ENCODE results near the gene EGLN1. TPM values are rescaled to one million over a fixed set of nuclear protein-coding genes. Genes with fewer than 3 reads are reported as not detected.
A peak's percentile ranks its signal among the peaks of the same experiment; 100 is the strongest.
"Not testable (repeated sequence)": the region's sequence is repeated elsewhere in the genome, so short reads cannot be mapped to it uniquely, and the experiment has no call there.

Gene EGLN1
- total and polyA plus RNA-seq, 7 experiments from 2014 or later: 13.6 to 38.9 (median 21.9) TPM

- H3K4me3 Mint-ChIP-seq: peak overlapping the region in 3 of 10 donors; percentile 10 to 38 (median 16)
- Histone ChIP-seq H3K4me3 (ENCODE audit: low read length) (no peak overlapping the region), H3K27me3 (ENCODE audit: control insufficient read depth in 2 of 2, insufficient read depth in 2 of 2, low read length in 2 of 2) (peaks cover 12 to 13% of the 10 kb centered on the region in 2 donors), H3K36me3 (ENCODE audit: control insufficient read depth in 2 of 3, insufficient read depth in 3 of 3, low read length in 3 of 3) (no peaks in the 10 kb centered on the region), H3K27ac (ENCODE audit: low read depth, low read length) (no peak overlapping the region), H3K4me1 (ENCODE audit: control insufficient read depth in 2 of 2, insufficient read depth in 2 of 2, low read length in 2 of 2) (peaks cover 8 to 18% of the 10 kb centered on the region in 2 donors), H3K9me3 (ENCODE audit: control insufficient read depth in 2 of 3, low read length in 3 of 3) (peaks cover 0 to 5% (median 0%) of the 10 kb centered on the region in 3 experiments)
- POLR2A ChIA-PET: no interaction called here
- DNase-seq (peak in 8 of 9 donors; percentile 43 to 71 (median 60)), ATAC-seq (peak; percentile 93)
- peaks cover 0 to 10% (median 4%) of the 10 kb centered on the region in 5 donors for H3K36me3 Mint-ChIP-seq
- CTCF ChIA-PET: no interaction called here
- peaks cover 64 to 81% (median 71%) of the 10 kb centered on the region in 5 donors for H3K27me3 Mint-ChIP-seq
- intact Hi-C loops (cut with micrococcal nuclease): loop anchor here (1.0 to 2.0 kb wide), 3 partner anchors 38 to 68 kb away; partner anchors contain the start of genes TSNAX (in 2 of the 2) and EGLN1 (in 1 of the 2)
- H3K27ac Mint-ChIP-seq: peak overlapping the region in 2 of 9 donors; percentile 5 to 71
- H3K9me3 Mint-ChIP-seq: peaks cover 4 to 44% (median 20%) of the 10 kb centered on the region in 11 donors
- H3K4me1 Mint-ChIP-seq: peaks cover 10 to 29% (median 16%) of the 10 kb centered on the region in 7 donors
Measured at GRCh38 chr1:231460614-231461013, 38.5 kb upstream of the EGLN1 start.

DNA sequence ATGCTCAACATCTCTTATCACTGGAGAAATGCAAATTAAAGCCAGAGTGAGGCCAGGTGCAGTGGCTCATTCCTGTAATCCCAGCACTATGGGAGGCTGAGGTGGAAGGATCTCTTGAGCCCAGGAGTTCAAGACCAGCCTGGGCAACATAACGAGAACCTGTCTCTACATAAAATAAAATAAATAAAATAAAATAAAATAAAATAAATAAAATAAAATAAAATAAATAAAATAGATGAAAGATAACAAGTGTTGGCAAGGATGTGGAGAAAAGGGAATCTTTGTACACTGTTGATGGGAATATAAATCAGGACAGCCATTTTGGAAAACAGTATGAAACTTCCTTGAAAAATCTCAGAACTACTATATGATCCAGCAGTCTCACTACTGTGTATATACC is 37.4 kb upstream of the EGLN1 start:
- H3K4me3 ChIP-seq (ENCODE audit: low read length); H3K36me3 Mint-ChIP-seq; H3K36me3 ChIP-seq (ENCODE audit: control insufficient read depth in 2 of 3, insufficient read depth in 3 of 3, low read length in 3 of 3); intact Hi-C loops (cut with micrococcal nuclease); H3K4me3 Mint-ChIP-seq; H3K27ac ChIP-seq (ENCODE audit: low read depth, low read length); H3K9me3 ChIP-seq (ENCODE audit: control insufficient read depth in 2 of 3, low read length in 3 of 3); POLR2A ChIA-PET; CTCF ChIA-PET; H3K27ac Mint-ChIP-seq; ATAC-seq; DNase-seq: not testable (repeated sequence)
- H3K27me3 ChIP-seq (ENCODE audit: control insufficient read depth in 2 of 2, insufficient read depth in 2 of 2, low read length in 2 of 2): peaks cover 12 to 13% of the 10 kb centered on the region in 2 donors
- H3K27me3 Mint-ChIP-seq: peaks cover 64 to 80% (median 71%) of the 10 kb centered on the region in 5 donors
- peaks cover 8 to 18% of the 10 kb centered on the region in 2 donors for H3K4me1 ChIP-seq (ENCODE audit: control insufficient read depth in 2 of 2, insufficient read depth in 2 of 2, low read length in 2 of 2)
- peaks cover 10 to 21% (median 16%) of the 10 kb centered on the region in 7 donors for H3K4me1 Mint-ChIP-seq
- peaks cover 4 to 42% (median 21%) of the 10 kb centered on the region in 11 donors for H3K9me3 Mint-ChIP-seq

- peaks cover 10 to 18% (median 16%) of the 10 kb centered on the region in 7 donors for H3K4me1 Mint-ChIP-seq
- H3K4me3 ChIP-seq (ENCODE audit: low read length); H3K36me3 ChIP-seq (ENCODE audit: control insufficient read depth in 2 of 3, insufficient read depth in 3 of 3, low read length in 3 of 3); H3K4me3 Mint-ChIP-seq; POLR2A ChIA-PET; ATAC-seq; H3K36me3 Mint-ChIP-seq; H3K27ac ChIP-seq (ENCODE audit: low read depth, low read length); CTCF ChIA-PET; intact Hi-C loops (cut with micrococcal nuclease); H3K27ac Mint-ChIP-seq; H3K9me3 ChIP-seq (ENCODE audit: control insufficient read depth in 2 of 3, low read length in 3 of 3); DNase-seq: not testable (repeated sequence)
- H3K4me1 ChIP-seq (ENCODE audit: control insufficient read depth in 2 of 2, insufficient read depth in 2 of 2, low read length in 2 of 2): peaks cover 8 to 18% of the 10 kb centered on the region in 2 donors
- peaks cover 0 to 38% (median 18%) of the 10 kb centered on the region in 11 donors for H3K9me3 Mint-ChIP-seq
- peaks cover 56 to 72% (median 62%) of the 10 kb centered on the region in 5 donors for H3K27me3 Mint-ChIP-seq
- peaks cover 11 to 12% of the 10 kb centered on the region in 2 donors for H3K27me3 ChIP-seq (ENCODE audit: control insufficient read depth in 2 of 2, insufficient read depth in 2 of 2, low read length in 2 of 2)
Measured at GRCh38 chr1:231457956-231458355, 35.9 kb upstream of the EGLN1 start.

- H3K4me3 ChIP-seq (ENCODE audit: low read length); H3K4me1 ChIP-seq (ENCODE audit: control insufficient read depth in 2 of 2, insufficient read depth in 2 of 2, low read length in 2 of 2); H3K27ac ChIP-seq (ENCODE audit: low read depth, low read length); ATAC-seq; CTCF ChIA-PET; DNase-seq; H3K4me3 Mint-ChIP-seq; H3K27ac Mint-ChIP-seq; intact Hi-C loops (cut with micrococcal nuclease); H3K36me3 ChIP-seq (ENCODE audit: control insufficient read depth in 2 of 3, insufficient read depth in 3 of 3, low read length in 3 of 3); H3K4me1 Mint-ChIP-seq; H3K27me3 ChIP-seq (ENCODE audit: control insufficient read depth in 2 of 2, insufficient read depth in 2 of 2, low read length in 2 of 2); POLR2A ChIA-PET; H3K9me3 ChIP-seq (ENCODE audit: control insufficient read depth in 2 of 3, low read length in 3 of 3): not testable (repeated sequence)
- peaks cover 0 to 50% (median 26%) of the 10 kb centered on the region in 11 donors for H3K9me3 Mint-ChIP-seq
- H3K27me3 Mint-ChIP-seq: peaks cover 67 to 79% (median 73%) of the 10 kb centered on the region in 5 donors
- peaks cover 0 to 17% (median 4%) of the 10 kb centered on the region in 5 donors for H3K36me3 Mint-ChIP-seq
Measured at GRCh38 chr1:231454133-231454532, 32.0 kb upstream of the EGLN1 start.

DNA sequence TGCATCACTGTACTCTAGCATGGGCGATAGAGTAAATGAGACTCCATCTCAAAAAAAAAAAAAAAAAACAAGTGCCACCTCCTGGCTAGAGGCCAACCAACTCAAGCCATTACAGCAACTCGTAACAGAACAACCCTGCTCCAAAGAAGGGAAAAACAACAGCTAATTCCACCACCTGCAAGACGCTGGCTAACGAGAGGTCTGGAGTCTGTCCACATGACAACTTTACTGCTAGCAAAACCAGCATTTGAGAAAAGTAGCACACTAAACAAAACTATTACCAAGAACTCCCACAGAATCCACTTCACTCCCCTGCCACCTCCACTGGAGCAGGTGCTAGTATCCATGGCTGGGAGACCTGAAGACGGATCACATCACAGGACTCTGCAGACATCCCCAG is 24.1 kb upstream of the EGLN1 start:
- no peaks in the 10 kb centered on the region for H3K9me3 ChIP-seq (ENCODE audit: control insufficient read depth in 2 of 3, low read length in 3 of 3)
- Mint-ChIP-seq H3K27ac (no peak overlapping the region), H3K4me1 (no peaks in the 10 kb centered on the region), H3K4me3 (no peak overlapping the region), H3K27me3 (peaks cover 52 to 73% (median 71%) of the 10 kb centered on the region in 5 donors), H3K9me3 (peaks cover 2 to 44% (median 23%) of the 10 kb centered on the region in 11 donors), H3K36me3 (peaks cover 2 to 25% (median 10%) of the 10 kb centered on the region in 5 donors)
- ChIA-PET POLR2A (no interaction called here), CTCF (no interaction called here)
- DNase-seq (no peak), ATAC-seq (no peak)
- no peak overlapping the region for H3K27ac ChIP-seq (ENCODE audit: low read depth, low read length)
- no peaks in the 10 kb centered on the region for H3K4me1 ChIP-seq (ENCODE audit: control insufficient read depth in 2 of 2, insufficient read depth in 2 of 2, low read length in 2 of 2)
- H3K4me3 ChIP-seq (ENCODE audit: low read length): no peak overlapping the region
- intact Hi-C loops (cut with micrococcal nuclease): no loop called here
- no peaks in the 10 kb centered on the region for H3K27me3 ChIP-seq (ENCODE audit: control insufficient read depth in 2 of 2, insufficient read depth in 2 of 2, low read length in 2 of 2)
- no peaks in the 10 kb centered on the region for H3K36me3 ChIP-seq (ENCODE audit: control insufficient read depth in 2 of 3, insufficient read depth in 3 of 3, low read length in 3 of 3)

DNA sequence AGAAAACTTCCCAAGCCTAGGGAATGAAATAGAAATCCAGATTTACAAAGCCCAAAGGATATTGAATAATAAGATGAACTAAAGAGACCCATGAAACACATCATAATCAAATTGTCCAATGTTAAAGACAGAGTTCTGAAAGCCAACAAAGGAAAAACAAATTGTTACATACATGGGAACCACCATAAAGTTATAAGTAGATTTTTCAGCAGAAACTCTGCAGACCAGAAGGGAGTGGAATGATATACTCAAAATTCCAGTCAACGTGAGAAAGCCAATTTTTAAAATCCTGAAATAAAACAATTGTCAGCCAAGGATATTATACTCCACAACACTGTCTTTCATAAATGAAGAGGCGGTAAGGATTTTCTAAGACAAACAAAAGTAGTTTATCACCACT is 22.0 kb upstream of the EGLN1 start:
- POLR2A ChIA-PET: no interaction called here
- H3K4me3 ChIP-seq (ENCODE audit: low read length): no peak overlapping the region
- H3K4me1 ChIP-seq (ENCODE audit: control insufficient read depth in 2 of 2, insufficient read depth in 2 of 2, low read length in 2 of 2): no peaks in the 10 kb centered on the region
- intact Hi-C loops (cut with micrococcal nuclease): no loop called here
- no peak overlapping the region for H3K27ac ChIP-seq (ENCODE audit: low read depth, low read length)
- no peaks in the 10 kb centered on the region for H3K9me3 ChIP-seq (ENCODE audit: control insufficient read depth in 2 of 3, low read length in 3 of 3)
- H3K36me3 ChIP-seq (ENCODE audit: control insufficient read depth in 2 of 3, insufficient read depth in 3 of 3, low read length in 3 of 3): no peaks in the 10 kb centered on the region
- DNase-seq: no peak
- peaks cover 2 to 20% (median 10%) of the 10 kb centered on the region in 5 donors for H3K36me3 Mint-ChIP-seq
- peaks cover 2 to 38% (median 19%) of the 10 kb centered on the region in 11 donors for H3K9me3 Mint-ChIP-seq
- H3K4me3 Mint-ChIP-seq: no peak overlapping the region
- no peaks in the 10 kb centered on the region for H3K4me1 Mint-ChIP-seq
- H3K27ac Mint-ChIP-seq: no peak overlapping the region
- ATAC-seq: no peak
- peaks cover 40 to 64% (median 61%) of the 10 kb centered on the region in 5 donors for H3K27me3 Mint-ChIP-seq
- CTCF ChIA-PET: no interaction called here
- no peaks in the 10 kb centered on the region for H3K27me3 ChIP-seq (ENCODE audit: control insufficient read depth in 2 of 2, insufficient read depth in 2 of 2, low read length in 2 of 2)

- H3K36me3 ChIP-seq (ENCODE audit: control insufficient read depth in 2 of 3, insufficient read depth in 3 of 3, low read length in 3 of 3): no peaks in the 10 kb centered on the region
- ChIA-PET CTCF (no interaction called here), POLR2A (no interaction called here)
- no peaks in the 10 kb centered on the region for H3K27me3 ChIP-seq (ENCODE audit: control insufficient read depth in 2 of 2, insufficient read depth in 2 of 2, low read length in 2 of 2)
- DNase-seq (no peak), ATAC-seq (no peak)
- Mint-ChIP-seq H3K4me1 (no peaks in the 10 kb centered on the region), H3K27me3 (peaks cover 37 to 64% (median 57%) of the 10 kb centered on the region in 5 donors), H3K27ac (no peak overlapping the region), H3K4me3 (no peak overlapping the region), H3K9me3 (peaks cover 2 to 38% (median 19%) of the 10 kb centered on the region in 11 donors), H3K36me3 (peaks cover 2 to 20% (median 10%) of the 10 kb centered on the region in 5 donors)
- no peaks in the 10 kb centered on the region for H3K4me1 ChIP-seq (ENCODE audit: control insufficient read depth in 2 of 2, insufficient read depth in 2 of 2, low read length in 2 of 2)
- no peaks in the 10 kb centered on the region for H3K9me3 ChIP-seq (ENCODE audit: control insufficient read depth in 2 of 3, low read length in 3 of 3)
- no peak overlapping the region for H3K27ac ChIP-seq (ENCODE audit: low read depth, low read length)
- intact Hi-C loops (cut with micrococcal nuclease): no loop called here
- no peak overlapping the region for H3K4me3 ChIP-seq (ENCODE audit: low read length)
Measured at GRCh38 chr1:231443363-231443762, 21.3 kb upstream of the EGLN1 start.
